Neural cell (in vitro differentiated cells): ENCODE data around the gene MND1. TPM values are rescaled to one million over a fixed set of nuclear protein-coding genes. Genes with fewer than 3 reads are reported as not detected.

Experiments
- H2AFZ ChIP-seq: fragments of 200-600, 300-800 bp; sonication (generic), shearing (Covaris generic); 2 replicates; pipeline ENCODE4 v1.6.0; 2014; ENCODE audit warnings: low read depth, mild to moderate bottlenecking, antibody characterized with exemption, low read length, moderate library complexity
- H3F3A ChIP-seq: fragments of 200-600 bp; shearing (Covaris generic); 2 replicates; pipeline ENCODE4 v1.6.1; 2016; ENCODE audit warnings: mild to moderate bottlenecking, moderate library complexity, mixed read lengths, antibody characterized with exemption, low read length; ENCODE audit not compliant: insufficient read depth, poor library complexity, severe bottlenecking
- H3K27ac ChIP-seq: fragments of 200-600, 300-800 bp; sonication (generic), shearing (Covaris generic); 2 replicates; pipeline ENCODE4 v1.5.1; 2014; ENCODE audit warnings: mild to moderate bottlenecking, low read length, moderate library complexity
- H3K27me3 ChIP-seq: fragments of 300-800, 200-600 bp; sonication (generic), shearing (Covaris generic); 2 replicates; pipeline ENCODE4 v1.6.0; 2014; ENCODE audit warnings: mild to moderate bottlenecking, low read depth, low read length, moderate library complexity; ENCODE audit not compliant: insufficient read depth
- H3K36me3 ChIP-seq: fragments of 300-800, 200-600 bp; sonication (generic), shearing (Covaris generic); 2 replicates; pipeline ENCODE4 v1.5.1; 2014; ENCODE audit warnings: mild to moderate bottlenecking, antibody characterized with exemption, low read length, moderate library complexity; ENCODE audit not compliant: insufficient read depth
- H3K4me2 ChIP-seq: fragments of 300-800, 200-600 bp; sonication (generic), shearing (Covaris generic); 2 replicates; pipeline ENCODE4 v1.6.0; 2014; ENCODE audit warnings: mild to moderate bottlenecking, low read length
- H3K4me3 ChIP-seq: fragments of 300-800, 200-600 bp; sonication (generic), shearing (Covaris generic); 2 replicates; pipeline ENCODE4 v1.5.1; 2014; ENCODE audit warnings: mild to moderate bottlenecking, low read length, moderate library complexity
- H3K79me2 ChIP-seq: fragments of 200-600 bp; shearing (Covaris generic); replicated peaks from 2 replicates; pipeline ENCODE4 v1.6.0; 2014; ENCODE audit warnings: mild to moderate bottlenecking, low read length, moderate library complexity; ENCODE audit not compliant: insufficient read depth
- H3K9ac ChIP-seq: fragments of 300-800, 200-600 bp; sonication (generic), shearing (Covaris generic); 2 replicates; pipeline ENCODE4 v1.6.1; 2016; ENCODE audit warnings: mild to moderate bottlenecking, low read length, mixed read lengths
- H3K9me2 ChIP-seq: fragments of 200-600 bp; shearing (Covaris generic); 2 replicates; pipeline ENCODE4 v1.6.1; 2016; ENCODE audit warnings: mild to moderate bottlenecking, low read length, mixed read lengths; ENCODE audit not compliant: insufficient read depth
- H3K9me3 ChIP-seq: fragments of 200-600, 300-800 bp; sonication (generic), shearing (Covaris generic); 2 replicates; pipeline ENCODE4 v1.6.1; 2016; ENCODE audit warnings: mild to moderate bottlenecking, mixed run types, low read length, moderate library complexity, mixed read lengths
- H4K20me1 ChIP-seq: fragments of 200-600 bp; shearing (Covaris generic); 2 replicates; pipeline ENCODE4 v1.6.1; 2016; ENCODE audit warnings: mild to moderate bottlenecking, mixed run types; ENCODE audit not compliant: insufficient read depth
- EP300 ChIP-seq: fragments of 450-650 bp; conservative IDR thresholded peaks from 2 replicates; pipeline ENCODE4 v1.6.1; 2014; ENCODE audit warnings: antibody characterized with exemption, mild to moderate bottlenecking, moderate library complexity; ENCODE audit not compliant: poor library complexity, severe bottlenecking
- EZH2 ChIP-seq: fragments of 200-600, 300-800 bp; shearing (Covaris generic), sonication (generic); IDR thresholded peaks from 2 replicates; pipeline ENCODE4 v1.6.1; 2014; ENCODE audit warnings: antibody characterized with exemption, low read length, borderline replicate concordance, mild to moderate bottlenecking; ENCODE audit not compliant: insufficient read depth, poor library complexity, severe bottlenecking
- MXI1 ChIP-seq: fragments of 450-650 bp; conservative IDR thresholded peaks from 2 replicates; pipeline ENCODE4 v1.6.1; 2014; ENCODE audit warnings: antibody characterized with exemption, mild to moderate bottlenecking; ENCODE audit not compliant: poor library complexity, severe bottlenecking
- POLR2AphosphoS5 ChIP-seq: IDR thresholded peaks from 2 replicates; pipeline ENCODE4 v1.6.1; 2012
- RAD21 ChIP-seq: fragments of 450-650 bp; conservative IDR thresholded peaks from 2 replicates; pipeline ENCODE4 v1.6.1; 2014; ENCODE audit warnings: antibody characterized with exemption, mild to moderate bottlenecking, moderate library complexity
- SMC3 ChIP-seq: fragments of 450-650 bp; conservative IDR thresholded peaks from 2 replicates; pipeline ENCODE4 v1.6.1; 2014; ENCODE audit warnings: antibody characterized with exemption, mild to moderate bottlenecking, moderate library complexity; ENCODE audit not compliant: poor library complexity
- TAF1 ChIP-seq: IDR thresholded peaks from 2 replicates; pipeline ENCODE4 v1.6.1; 2012; ENCODE audit warnings: low read depth
- polyA plus RNA-seq: library from polyadenylated mRNA; depleted of rRNA; stranded (reverse); fragments of >200 nt; gene quantifications from 2 replicates; pipeline ENCODE4 v1.2.3, GENCODE V29; 2014
- TF ChIP-seq, protein P1 (sequence below): IDR thresholded peaks from 2 replicates; pipeline ENCODE4 v1.6.1; 2012; ENCODE audit warnings: borderline replicate concordance
- TF ChIP-seq, protein P2 (sequence below): fragments of 450-650 bp; IDR thresholded peaks from 2 replicates; pipeline ENCODE4 v1.5.1; 2014; ENCODE audit warnings: antibody characterized with exemption, mild to moderate bottlenecking, moderate library complexity; ENCODE audit not compliant: poor library complexity, severe bottlenecking

The MND1 gene
- polyA plus RNA-seq, 1 donor from 2014 or later: 5.6 TPM

DNA sequence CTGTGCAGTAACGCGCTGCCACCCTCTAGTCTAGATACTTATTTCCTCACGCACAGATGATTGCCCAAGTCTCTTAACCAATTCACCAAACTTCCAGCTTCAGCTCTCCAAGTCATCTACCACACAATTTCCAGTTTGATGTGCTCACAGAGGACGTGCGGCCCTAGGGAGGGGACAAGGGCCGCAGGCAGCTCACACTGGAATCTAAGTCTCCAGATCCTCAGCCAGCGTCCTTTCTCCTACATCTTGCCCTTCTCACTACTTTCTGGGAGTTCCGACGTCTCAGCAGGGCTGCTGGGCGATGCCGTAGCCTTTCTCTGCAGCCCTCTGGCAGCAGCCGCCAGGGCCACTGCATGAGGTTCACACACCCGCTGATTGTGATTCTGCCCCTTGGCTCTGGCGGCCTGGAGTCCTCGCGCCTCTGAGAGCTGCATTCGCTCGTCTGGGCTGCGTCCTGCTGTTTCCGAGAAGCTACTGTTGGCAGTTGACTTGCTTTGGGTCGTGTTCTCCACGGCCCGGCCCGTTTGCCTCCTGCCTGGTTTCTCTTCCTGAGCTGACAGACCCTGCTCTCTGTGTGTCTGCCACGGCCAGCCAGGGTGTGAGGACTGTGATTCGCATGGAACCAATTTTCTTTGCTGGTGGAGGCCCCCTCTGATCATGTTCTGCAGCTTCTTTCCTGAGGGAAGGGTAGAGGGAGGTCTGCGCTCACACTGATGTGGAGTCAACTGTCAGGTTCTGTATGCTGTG is 107.6 kb downstream of the MND1 start:
- Histone ChIP-seq H2AFZ (no peak overlapping the region), H3K79me2 (no peaks in the 10 kb centered on the region), H3F3A (no peaks in the 10 kb centered on the region), H3K9me3 (no peaks in the 10 kb centered on the region), H3K27me3 (no peaks in the 10 kb centered on the region), H4K20me1 (no peaks in the 10 kb centered on the region), H3K4me3 (no peak overlapping the region), H3K4me2 (no peak overlapping the region), H3K9me2 (no peaks in the 10 kb centered on the region), H3K9ac (no peak overlapping the region), H3K27ac (no peak overlapping the region), H3K36me3 (no peaks in the 10 kb centered on the region)
- TF ChIP-seq, protein P1, sequence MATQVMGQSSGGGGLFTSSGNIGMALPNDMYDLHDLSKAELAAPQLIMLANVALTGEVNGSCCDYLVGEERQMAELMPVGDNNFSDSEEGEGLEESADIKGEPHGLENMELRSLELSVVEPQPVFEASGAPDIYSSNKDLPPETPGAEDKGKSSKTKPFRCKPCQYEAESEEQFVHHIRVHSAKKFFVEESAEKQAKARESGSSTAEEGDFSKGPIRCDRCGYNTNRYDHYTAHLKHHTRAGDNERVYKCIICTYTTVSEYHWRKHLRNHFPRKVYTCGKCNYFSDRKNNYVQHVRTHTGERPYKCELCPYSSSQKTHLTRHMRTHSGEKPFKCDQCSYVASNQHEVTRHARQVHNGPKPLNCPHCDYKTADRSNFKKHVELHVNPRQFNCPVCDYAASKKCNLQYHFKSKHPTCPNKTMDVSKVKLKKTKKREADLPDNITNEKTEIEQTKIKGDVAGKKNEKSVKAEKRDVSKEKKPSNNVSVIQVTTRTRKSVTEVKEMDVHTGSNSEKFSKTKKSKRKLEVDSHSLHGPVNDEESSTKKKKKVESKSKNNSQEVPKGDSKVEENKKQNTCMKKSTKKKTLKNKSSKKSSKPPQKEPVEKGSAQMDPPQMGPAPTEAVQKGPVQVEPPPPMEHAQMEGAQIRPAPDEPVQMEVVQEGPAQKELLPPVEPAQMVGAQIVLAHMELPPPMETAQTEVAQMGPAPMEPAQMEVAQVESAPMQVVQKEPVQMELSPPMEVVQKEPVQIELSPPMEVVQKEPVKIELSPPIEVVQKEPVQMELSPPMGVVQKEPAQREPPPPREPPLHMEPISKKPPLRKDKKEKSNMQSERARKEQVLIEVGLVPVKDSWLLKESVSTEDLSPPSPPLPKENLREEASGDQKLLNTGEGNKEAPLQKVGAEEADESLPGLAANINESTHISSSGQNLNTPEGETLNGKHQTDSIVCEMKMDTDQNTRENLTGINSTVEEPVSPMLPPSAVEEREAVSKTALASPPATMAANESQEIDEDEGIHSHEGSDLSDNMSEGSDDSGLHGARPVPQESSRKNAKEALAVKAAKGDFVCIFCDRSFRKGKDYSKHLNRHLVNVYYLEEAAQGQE: no peak
- TF ChIP-seq EP300: no peak
- TF ChIP-seq, protein P2, sequence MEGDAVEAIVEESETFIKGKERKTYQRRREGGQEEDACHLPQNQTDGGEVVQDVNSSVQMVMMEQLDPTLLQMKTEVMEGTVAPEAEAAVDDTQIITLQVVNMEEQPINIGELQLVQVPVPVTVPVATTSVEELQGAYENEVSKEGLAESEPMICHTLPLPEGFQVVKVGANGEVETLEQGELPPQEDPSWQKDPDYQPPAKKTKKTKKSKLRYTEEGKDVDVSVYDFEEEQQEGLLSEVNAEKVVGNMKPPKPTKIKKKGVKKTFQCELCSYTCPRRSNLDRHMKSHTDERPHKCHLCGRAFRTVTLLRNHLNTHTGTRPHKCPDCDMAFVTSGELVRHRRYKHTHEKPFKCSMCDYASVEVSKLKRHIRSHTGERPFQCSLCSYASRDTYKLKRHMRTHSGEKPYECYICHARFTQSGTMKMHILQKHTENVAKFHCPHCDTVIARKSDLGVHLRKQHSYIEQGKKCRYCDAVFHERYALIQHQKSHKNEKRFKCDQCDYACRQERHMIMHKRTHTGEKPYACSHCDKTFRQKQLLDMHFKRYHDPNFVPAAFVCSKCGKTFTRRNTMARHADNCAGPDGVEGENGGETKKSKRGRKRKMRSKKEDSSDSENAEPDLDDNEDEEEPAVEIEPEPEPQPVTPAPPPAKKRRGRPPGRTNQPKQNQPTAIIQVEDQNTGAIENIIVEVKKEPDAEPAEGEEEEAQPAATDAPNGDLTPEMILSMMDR: no peak
- no peak for TF ChIP-seq SMC3
- TF ChIP-seq EZH2: no peak
- TF ChIP-seq POLR2AphosphoS5: no peak
- no peak for TF ChIP-seq RAD21
- no peak for TF ChIP-seq TAF1
- TF ChIP-seq MXI1: no peak

DNA sequence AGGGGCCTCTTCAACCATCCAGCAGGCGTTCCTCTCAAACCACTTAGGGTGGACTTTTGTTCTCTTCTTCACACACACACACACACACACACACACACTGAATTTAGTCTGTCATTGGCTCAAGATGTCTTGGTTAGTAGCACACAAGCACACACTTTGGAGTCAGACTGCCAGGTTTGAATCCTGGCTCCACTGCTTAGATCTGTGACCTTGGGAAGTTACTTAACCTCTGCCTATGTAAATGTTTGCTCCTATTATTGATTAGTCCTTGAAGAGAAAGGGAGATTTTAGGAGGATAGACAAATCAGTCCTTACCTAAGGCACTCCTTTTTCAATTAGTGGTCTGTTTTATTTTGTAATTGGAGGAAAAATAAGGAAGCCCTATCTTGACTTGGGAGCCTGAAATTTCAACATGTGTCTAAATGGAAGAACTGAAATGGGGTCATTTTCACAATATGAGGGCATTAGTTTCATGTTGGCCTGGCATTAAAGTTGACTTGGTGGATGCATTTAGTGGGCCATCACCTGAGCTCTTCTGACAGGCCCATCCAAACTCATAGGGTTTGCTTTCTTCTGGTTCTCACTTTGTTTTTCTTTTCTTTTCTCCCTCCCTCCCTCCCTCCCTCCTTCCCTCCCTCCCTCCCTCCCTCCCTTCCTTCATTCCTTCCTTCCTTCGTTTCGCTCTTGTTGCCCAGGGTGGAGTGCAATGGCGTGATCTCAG is 108.3 kb downstream of the MND1 start:
- Histone ChIP-seq H4K20me1 (no peaks in the 10 kb centered on the region), H3K9ac (no peak overlapping the region), H3K9me3 (no peaks in the 10 kb centered on the region), H3K4me2 (no peak overlapping the region), H3K4me3 (no peak overlapping the region), H3K36me3 (no peaks in the 10 kb centered on the region), H3K9me2 (no peaks in the 10 kb centered on the region), H3K27me3 (no peaks in the 10 kb centered on the region), H3K79me2 (no peaks in the 10 kb centered on the region), H3F3A (no peaks in the 10 kb centered on the region), H2AFZ (no peak overlapping the region), H3K27ac (no peak overlapping the region)
- no peak for TF ChIP-seq SMC3
- TF ChIP-seq, protein P2: no peak
- no peak for TF ChIP-seq EP300
- no peak for TF ChIP-seq MXI1
- no peak for TF ChIP-seq RAD21
- no peak for TF ChIP-seq EZH2
